Measurements from ENCODE around the gene ABCA12.

GRCh38 chr2:215019521-215020145 is 118.8 kb downstream of the ABCA12 start:
- TF ChIP-seq POLR2A (IDR thresholded peaks at IDR 0.05; ENCODE audit: extremely low read depth, insufficient read length) = no peak
- no peak for TF ChIP-seq CTCF (IDR thresholded peaks at IDR 0.05; ENCODE audit: low read depth, low read length)

Measured in NB4 (cell line).